GM12878 (cell line): ENCODE measurements around the gene SEC23IP. TPM values are rescaled to one million over a fixed set of nuclear protein-coding genes. Genes with fewer than 3 reads are reported as not detected.

ENCODE experiments used
- ASH2L ChIP-seq: fragments of 300-600, 200-600 bp; sonication (generic); IDR thresholded peaks from 2 replicates; pipeline ENCODE4 v1.6.1; 2017; ENCODE audit warnings: low read depth, mild to moderate bottlenecking, borderline replicate concordance
- CBX3 ChIP-seq: fragments of 200-600 bp; sonication (generic); IDR thresholded peaks from 2 replicates; pipeline ENCODE4 v1.6.1; 2016; ENCODE audit warnings: low read depth, borderline replicate concordance
- CHD1 ChIP-seq: IDR thresholded peaks from 2 replicates; pipeline ENCODE4 v1.6.1; 2012; ENCODE audit warnings: low read depth, low read length, improper control_type of control experiment
- DPF2 ChIP-seq: fragments of 450-650 bp; IDR thresholded peaks from 2 replicates; pipeline ENCODE4 v1.6.1; 2017; ENCODE audit warnings: mild to moderate bottlenecking
- EGR1 ChIP-seq, 2 experiments: IDR thresholded peaks; 1 replicate in 1 of 2; 2 replicates in 1 of 2; pipeline ENCODE4 v1.6.1; 2011 to 2012; ENCODE audit warnings: low read depth in 2 of 2, low read length in 2 of 2, borderline replicate concordance in 1 of 2, mild to moderate bottlenecking in 1 of 2, moderate library complexity in 1 of 2
- HCFC1 ChIP-seq: fragments of 150-350 bp; IDR thresholded peaks from 2 replicates; pipeline ENCODE4 v1.6.1; 2014; ENCODE audit warnings: low read length
- IKZF1 ChIP-seq: fragments of 450-650 bp; conservative IDR thresholded peaks from 2 replicates; pipeline ENCODE4 v1.6.1; 2017; ENCODE audit warnings: antibody characterized with exemption, mild to moderate bottlenecking
- NFYB ChIP-seq: IDR thresholded peaks from 2 replicates; pipeline ENCODE4 v1.6.1; 2011; ENCODE audit warnings: low read depth, mild to moderate bottlenecking, low read length, improper control_type of control experiment, moderate library complexity; ENCODE audit not compliant: insufficient read depth
- NR2C1 ChIP-seq: fragments of 450-650 bp; IDR thresholded peaks from 2 replicates; pipeline ENCODE4 v1.6.1; 2017; ENCODE audit warnings: antibody characterized with exemption, mild to moderate bottlenecking, moderate library complexity
- NR2F1 ChIP-seq: fragments of 450-650 bp; conservative IDR thresholded peaks from 2 replicates; pipeline ENCODE4 v1.6.1; 2017; ENCODE audit warnings: mild to moderate bottlenecking
- NRF1 ChIP-seq: conservative IDR thresholded peaks from 2 replicates; pipeline ENCODE4 v1.6.1; 2011; ENCODE audit warnings: mild to moderate bottlenecking, low read depth, low read length, improper control_type of control experiment
- RBBP5 ChIP-seq: fragments of 200-600 bp; sonication (generic); conservative IDR thresholded peaks from 2 replicates; pipeline ENCODE4 v1.6.1; 2016
- RUNX3 ChIP-seq: IDR thresholded peaks from 2 replicates; pipeline ENCODE4 v1.6.1; 2012; ENCODE audit warnings: low read length, inconsistent platforms
- SREBF2 ChIP-seq: IDR thresholded peaks from 2 replicates; pipeline ENCODE4 v1.6.1; 2012; ENCODE audit warnings: mild to moderate bottlenecking, low read length
- TBL1XR1 ChIP-seq: IDR thresholded peaks from 2 replicates; pipeline ENCODE4 v1.6.1; 2012; ENCODE audit warnings: low read depth, low read length, improper control_type of control experiment
- ZNF207 ChIP-seq: fragments of 450-650 bp; IDR thresholded peaks from 2 replicates; pipeline ENCODE4 v1.6.1; 2014; ENCODE audit warnings: antibody characterized with exemption, mild to moderate bottlenecking, borderline replicate concordance
- ZNF24 ChIP-seq: fragments of 450-650 bp; IDR thresholded peaks from 2 replicates; pipeline ENCODE4 v1.6.1; 2017; ENCODE audit warnings: antibody characterized with exemption, mild to moderate bottlenecking
- ZNF274 ChIP-seq: IDR thresholded peaks from one replicate; pipeline ENCODE4 v1.8.0; 2011; ENCODE audit not compliant: insufficient read length, insufficient read depth
- ZNF592 ChIP-seq: fragments of 450-650 bp; IDR thresholded peaks from 2 replicates; pipeline ENCODE4 v1.6.1; 2017; ENCODE audit warnings: mild to moderate bottlenecking, moderate library complexity
- polyA plus RNA-seq, 11 experiments: library from polyadenylated mRNA; depleted of rRNA in 4 of 11; unstranded in 6 of 11; stranded (reverse) in 5 of 11; fragments of >200 nt; fragmentation: Nextera tagmentation in 4 of 11; fragmentation: Illumina TruSeq in 1 of 11; extraction: Ambion mirVana in 4 of 11; extraction: Trizol in 1 of 11; gene quantifications; 1 replicate in 1 of 11; 2 replicates in 10 of 11; pipeline versions ENCODE4 v1.2.1 to v1.2.3, GENCODE V29; 2011 to 2016; ENCODE audit warnings: inconsistent platforms in 2 of 11, missing spikeins in 2 of 11, low read depth in 1 of 11
- total RNA-seq, 4 experiments: library from RNA; depleted of rRNA in 3 of 4; stranded (reverse); fragments of >200 nt in 3 of 4; fragmentation: Illumina TruSeq in 1 of 4; extraction: Trizol in 1 of 4; gene quantifications; 2 replicates each; pipeline versions ENCODE4 v1.2.1 to v1.2.3, GENCODE V29; 2013 to 2021
- TF ChIP-seq, protein P1 (sequence below): IDR thresholded peaks from 2 replicates; pipeline ENCODE4 v1.6.1; 2012; ENCODE audit warnings: low read depth, low read length, improper control_type of control experiment
- TF ChIP-seq, protein P2 (sequence below): IDR thresholded peaks from 2 replicates; pipeline ENCODE4 v1.6.1; 2011; ENCODE audit warnings: borderline replicate concordance, low read depth, mild to moderate bottlenecking, moderate library complexity, low read length; ENCODE audit not compliant: insufficient read depth, poor library complexity, severe bottlenecking
- TF ChIP-seq, protein P3 (sequence below): fragments of 450-650 bp; IDR thresholded peaks from 2 replicates; pipeline ENCODE4 v1.6.1; 2017; ENCODE audit warnings: mild to moderate bottlenecking, low read depth, inconsistent platforms; ENCODE audit not compliant: poor library complexity, severe bottlenecking

Gene SEC23IP
- total and polyA plus RNA-seq, 10 of the 15 experiments (the other 5 are each of a cell fraction or from before 2014, with no cell fraction given) = 15.1 to 82.5 (median 36.0) TPM

DNA sequence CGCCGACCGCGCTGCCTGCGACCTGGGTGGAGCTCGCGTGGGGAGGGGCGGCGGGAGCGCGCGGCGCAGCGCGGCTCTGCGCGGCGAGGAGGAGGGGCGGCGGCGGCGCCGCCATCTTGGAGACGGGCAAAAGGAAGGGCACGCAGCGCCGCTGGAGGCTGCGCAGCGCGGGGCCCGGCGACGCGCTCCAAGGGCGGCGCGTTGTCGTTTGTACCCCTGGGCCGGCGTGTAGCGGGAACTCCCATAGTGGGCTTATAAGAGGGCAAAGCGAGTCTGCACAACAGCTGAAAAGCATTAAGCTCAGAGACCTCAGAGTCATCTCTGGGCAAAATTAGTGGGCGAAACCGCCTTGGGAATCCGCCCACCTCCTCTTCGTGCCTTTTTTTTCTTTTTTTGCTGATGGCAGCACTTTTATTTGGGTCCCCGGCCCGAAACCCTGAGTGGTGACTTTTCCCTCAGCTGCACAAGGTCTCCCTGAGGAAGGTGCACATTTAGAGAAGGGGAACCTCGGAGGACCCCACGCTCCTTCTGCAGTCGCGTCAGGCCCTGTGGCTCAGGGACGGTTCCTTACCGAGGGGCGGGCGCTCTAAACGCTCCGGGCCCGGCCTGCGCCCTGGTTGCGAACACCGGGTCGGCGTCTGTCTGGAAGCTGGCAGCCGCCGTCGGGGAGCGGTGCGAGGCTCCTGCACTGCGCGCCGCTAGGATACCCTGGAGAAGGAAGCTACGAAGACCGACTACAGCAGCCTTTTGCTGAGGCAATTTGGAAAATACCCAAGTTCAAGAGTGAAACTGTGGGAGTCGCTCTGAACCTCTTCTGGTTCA, 19.5 kb upstream of the SEC23IP start (continued):
- TF ChIP-seq CHD1 (no peak), NR2C1 (peak; percentile 85), HCFC1 (peak; percentile 88), RBBP5 (no peak), ZNF592 (peak; percentile 71; the same call in 1 of the 2 replicates), ZNF24 (peak; percentile 55; the same call in 1 of the 2 replicates), ZNF274 (no peak), DPF2 (peak; percentile 58; the same call in 1 of the 2 replicates), RUNX3 (peak; percentile 48), NRF1 (peak; percentile 71), ZNF207 (peak; percentile 70; the same call in 1 of the 2 replicates), SREBF2 (no peak), CBX3 (no peak), NFYB (no peak), EGR1 (IDR thresholded peaks at IDR 0.05; ENCODE audit: borderline replicate concordance in 1 of 2, low read depth in 2 of 2, low read length in 2 of 2) (peak; percentile 19 to 85; a peak in 2 of 3 replicates), TBL1XR1 (no peak), NR2F1 (0 out of 2 replicates have a peak, but pooled peaks have one; percentile 28), IKZF1 (peak; percentile 93), ASH2L (0 out of 2 replicates have a peak, but pooled peaks have one; percentile 58)
- TF ChIP-seq, protein P1, sequence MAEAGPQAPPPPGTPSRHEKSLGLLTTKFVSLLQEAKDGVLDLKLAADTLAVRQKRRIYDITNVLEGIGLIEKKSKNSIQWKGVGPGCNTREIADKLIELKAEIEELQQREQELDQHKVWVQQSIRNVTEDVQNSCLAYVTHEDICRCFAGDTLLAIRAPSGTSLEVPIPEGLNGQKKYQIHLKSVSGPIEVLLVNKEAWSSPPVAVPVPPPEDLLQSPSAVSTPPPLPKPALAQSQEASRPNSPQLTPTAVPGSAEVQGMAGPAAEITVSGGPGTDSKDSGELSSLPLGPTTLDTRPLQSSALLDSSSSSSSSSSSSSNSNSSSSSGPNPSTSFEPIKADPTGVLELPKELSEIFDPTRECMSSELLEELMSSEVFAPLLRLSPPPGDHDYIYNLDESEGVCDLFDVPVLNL = no peak; the same call in 1 of the 2 replicates
- TF ChIP-seq, protein P2, sequence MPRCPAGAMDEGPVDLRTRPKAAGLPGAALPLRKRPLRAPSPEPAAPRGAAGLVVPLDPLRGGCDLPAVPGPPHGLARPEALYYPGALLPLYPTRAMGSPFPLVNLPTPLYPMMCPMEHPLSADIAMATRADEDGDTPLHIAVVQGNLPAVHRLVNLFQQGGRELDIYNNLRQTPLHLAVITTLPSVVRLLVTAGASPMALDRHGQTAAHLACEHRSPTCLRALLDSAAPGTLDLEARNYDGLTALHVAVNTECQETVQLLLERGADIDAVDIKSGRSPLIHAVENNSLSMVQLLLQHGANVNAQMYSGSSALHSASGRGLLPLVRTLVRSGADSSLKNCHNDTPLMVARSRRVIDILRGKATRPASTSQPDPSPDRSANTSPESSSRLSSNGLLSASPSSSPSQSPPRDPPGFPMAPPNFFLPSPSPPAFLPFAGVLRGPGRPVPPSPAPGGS = no peak
- TF ChIP-seq, protein P3, sequence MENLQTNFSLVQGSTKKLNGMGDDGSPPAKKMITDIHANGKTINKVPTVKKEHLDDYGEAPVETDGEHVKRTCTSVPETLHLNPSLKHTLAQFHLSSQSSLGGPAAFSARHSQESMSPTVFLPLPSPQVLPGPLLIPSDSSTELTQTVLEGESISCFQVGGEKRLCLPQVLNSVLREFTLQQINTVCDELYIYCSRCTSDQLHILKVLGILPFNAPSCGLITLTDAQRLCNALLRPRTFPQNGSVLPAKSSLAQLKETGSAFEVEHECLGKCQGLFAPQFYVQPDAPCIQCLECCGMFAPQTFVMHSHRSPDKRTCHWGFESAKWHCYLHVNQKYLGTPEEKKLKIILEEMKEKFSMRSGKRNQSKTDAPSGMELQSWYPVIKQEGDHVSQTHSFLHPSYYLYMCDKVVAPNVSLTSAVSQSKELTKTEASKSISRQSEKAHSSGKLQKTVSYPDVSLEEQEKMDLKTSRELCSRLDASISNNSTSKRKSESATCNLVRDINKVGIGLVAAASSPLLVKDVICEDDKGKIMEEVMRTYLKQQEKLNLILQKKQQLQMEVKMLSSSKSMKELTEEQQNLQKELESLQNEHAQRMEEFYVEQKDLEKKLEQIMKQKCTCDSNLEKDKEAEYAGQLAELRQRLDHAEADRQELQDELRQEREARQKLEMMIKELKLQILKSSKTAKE = peak; percentile 25
